ENCODE results near the gene FAM209B.

The FAM209B gene

DNA sequence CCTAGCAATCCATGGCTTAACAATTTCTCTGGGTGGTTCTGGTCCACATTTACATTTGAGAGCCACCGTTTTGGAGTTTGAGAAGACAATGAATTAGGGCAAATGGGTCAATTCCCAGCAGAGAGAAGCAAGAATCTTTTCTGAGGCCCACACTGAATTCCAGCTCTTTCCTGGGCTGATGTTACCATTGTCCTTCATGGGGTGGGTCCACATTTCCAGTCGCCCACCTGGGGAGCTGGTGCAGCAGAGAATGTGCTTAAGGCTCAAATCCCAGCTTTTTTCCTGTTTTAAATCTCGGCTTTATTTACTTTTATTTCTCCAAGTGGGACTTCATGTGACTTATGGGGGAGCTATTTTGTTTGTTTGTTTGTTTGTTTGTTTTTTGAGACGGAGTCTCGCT is 51.9 kb downstream of the FAM209B start:
- Histone ChIP-seq H3K27ac (no peak overlapping the region), H4K20me1 (no peaks in the 10 kb centered on the region), H3K9ac (no peak overlapping the region), H3K9me3 (no peaks in the 10 kb centered on the region), H3K4me2 (no peak overlapping the region), H3K27me3 (no peaks in the 10 kb centered on the region), H3K36me3 (no peaks in the 10 kb centered on the region), H3K4me1 (peaks cover 10% of the 10 kb centered on the region; the same call in 1 of the 2 replicates), H3K4me3 (no peak overlapping the region)
- no peak for TF ChIP-seq Cebpa-rat (IDR thresholded peaks at IDR 0.05)

Data from BLaER1 (cell line).